T follicular helper cell (primary cell): Measurements from ENCODE around the gene SMYD2.
"Not testable (repeated sequence)": the region's sequence is repeated elsewhere in the genome, so short reads cannot be mapped to it uniquely, and the experiment has no call there.

Experiments
- DNase-seq: peaks from one replicate; pipeline ENCODE4 v3.0.0-alpha.2; 2020; ENCODE audit warnings: low read depth

Gene SMYD2

GRCh38 chr1:214271995-214272731 is 8.8 kb upstream of the SMYD2 start:
- no peak for DNase-seq

- no peak for DNase-seq
These were observed 7.9 kb upstream of the SMYD2 start for GRCh38 chr1:214272964-214273533.

GRCh38 chr1:214275700-214276099 is 5.3 kb upstream of the SMYD2 start:
- DNase-seq, result not testable (repeated sequence)

GRCh38 chr1:214276786-214277185 is 4.2 kb upstream of the SMYD2 start:
- no peak for DNase-seq

- DNase-seq, result no peak
These were observed 3.0 kb upstream of the SMYD2 start for GRCh38 chr1:214277704-214278635.

GRCh38 chr1:214280386-214281020 is 456 bp upstream of the SMYD2 start:
- DNase-seq, result no peak

GRCh38 chr1:214281720-214282629 is 1.0 kb downstream of the SMYD2 start:
- DNase-seq, result no peak

- DNase-seq, result no peak
These were observed 1.8 kb downstream of the SMYD2 start for GRCh38 chr1:214282630-214283242.

- DNase-seq, result no peak
These were observed 4.9 kb downstream of the SMYD2 start for GRCh38 chr1:214285610-214286440.

- DNase-seq, result no peak
These were observed 6.9 kb downstream of the SMYD2 start for GRCh38 chr1:214287884-214288283.

GRCh38 chr1:214289574-214290272 is 8.8 kb downstream of the SMYD2 start:
- no peak for DNase-seq

GRCh38 chr1:214290424-214291037 is 9.6 kb downstream of the SMYD2 start:
- no peak for DNase-seq

GRCh38 chr1:214292322-214292721 is 11.4 kb downstream of the SMYD2 start:
- no peak for DNase-seq

- DNase-seq, result no peak
These were observed 15.0 kb downstream of the SMYD2 start for GRCh38 chr1:214295934-214296333.

- DNase-seq, result no peak
These were observed 16.1 kb downstream of the SMYD2 start for GRCh38 chr1:214296860-214297745.

GRCh38 chr1:214300149-214300780 is 19.3 kb downstream of the SMYD2 start:
- DNase-seq, result no peak

GRCh38 chr1:214301526-214301925 is 20.6 kb downstream of the SMYD2 start:
- no peak for DNase-seq
